Measurements from ENCODE around the gene MAGEF1. TPM values are rescaled to one million over a fixed set of nuclear protein-coding genes. Genes with fewer than 3 reads are reported as not detected.

The MAGEF1 gene
- total and polyA plus RNA-seq, 2 experiments from 2014 or later = 66.5 to 88.7 TPM

GRCh38 chr3:184694133-184694665 is 17.7 kb downstream of the MAGEF1 start:
- Histone ChIP-seq H3F3A (replicated peaks; ENCODE audit: low read depth) (no peaks in the 10 kb centered on the region), H3K4me3 (no peak overlapping the region), H3K9me2 (ENCODE audit: insufficient read depth) (no peaks in the 10 kb centered on the region), H3K36me3 (ENCODE audit: insufficient read depth) (no peaks in the 10 kb centered on the region), H2AFZ (no peak overlapping the region), H4K20me1 (replicated peaks; ENCODE audit: insufficient read depth) (no peaks in the 10 kb centered on the region), H3K79me2 (replicated peaks; ENCODE audit: insufficient read depth) (no peaks in the 10 kb centered on the region), H3K27me3 (ENCODE audit: insufficient read depth) (no peaks in the 10 kb centered on the region), H3K4me1 (ENCODE audit: insufficient read depth) (peaks cover 16% of the 10 kb centered on the region; the same call in 1 of the 2 replicates), H3K27ac (ENCODE audit: low read depth) (no peak overlapping the region), H3K4me2 (no peak overlapping the region)
- no peak for TF ChIP-seq NANOG (IDR thresholded peaks at IDR 0.05; ENCODE audit: borderline replicate concordance)
- no peak for TF ChIP-seq ZNF331 (CRISPR knock-in tag; IDR thresholded peaks at IDR 0.05; ENCODE audit: low read depth)
- TF ChIP-seq REST (IDR thresholded peaks at IDR 0.05; ENCODE audit: unreplicated experiment) = no peak
- no peak for TF ChIP-seq EZH2 (IDR thresholded peaks at IDR 0.05; ENCODE audit: low read depth, unreplicated experiment)
- TF ChIP-seq POLR2AphosphoS5 (IDR thresholded peaks at IDR 0.05; ENCODE audit: low read depth) = no peak
- DNase-seq (ENCODE audit: low spot score) = no peak
- ATAC-seq = no peak
- Mint-ChIP-seq H3K9me3 (no peaks in the 10 kb centered on the region), H3K4me1 (peaks cover 51% of the 10 kb centered on the region), H3K4me3 (no peak overlapping the region), H3K36me3 (ENCODE audit: low read depth) (no peaks in the 10 kb centered on the region), H3K27me3 (ENCODE audit: insufficient read depth, low read depth, poor library complexity) (peaks cover 26% of the 10 kb centered on the region), H3K27ac (no peak overlapping the region)

GRCh38 chr3:184693011-184693975 is 18.6 kb downstream of the MAGEF1 start:
- peaks cover 26% of the 10 kb centered on the region for H3K27me3 Mint-ChIP-seq (ENCODE audit: insufficient read depth, low read depth, poor library complexity)
- Histone ChIP-seq H3K4me1 (ENCODE audit: insufficient read depth) (peaks cover 16% of the 10 kb centered on the region; the same call in 1 of the 2 replicates), H3K27ac (ENCODE audit: low read depth) (no peak overlapping the region), H3K79me2 (replicated peaks; ENCODE audit: insufficient read depth) (no peaks in the 10 kb centered on the region), H3K36me3 (ENCODE audit: insufficient read depth) (no peaks in the 10 kb centered on the region), H3K4me3 (no peak overlapping the region), H3F3A (replicated peaks; ENCODE audit: low read depth) (no peaks in the 10 kb centered on the region), H3K27me3 (ENCODE audit: insufficient read depth) (no peaks in the 10 kb centered on the region), H4K20me1 (replicated peaks; ENCODE audit: insufficient read depth) (no peaks in the 10 kb centered on the region), H3K4me2 (no peak overlapping the region), H2AFZ (peak overlapping the region; percentile 77; the same call in 1 of the 2 replicates), H3K9me2 (ENCODE audit: insufficient read depth) (no peaks in the 10 kb centered on the region)
- H3K4me3 Mint-ChIP-seq = no peak overlapping the region
- H3K27ac Mint-ChIP-seq = no peak overlapping the region
- H3K36me3 Mint-ChIP-seq (ENCODE audit: low read depth) = no peaks in the 10 kb centered on the region
- no peaks in the 10 kb centered on the region for H3K9me3 Mint-ChIP-seq
- no peak for DNase-seq (ENCODE audit: low spot score)
- peaks cover 51% of the 10 kb centered on the region for H3K4me1 Mint-ChIP-seq
- peak; percentile 24 for ATAC-seq
- TF ChIP-seq ZNF462 (CRISPR knock-in tag; IDR thresholded peaks at IDR 0.05) (no peak), CTCF (conservative IDR thresholded peaks at IDR 0.05; ENCODE audit: low read depth in 2 of 2) (no peak), EZH2 (IDR thresholded peaks at IDR 0.05; ENCODE audit: low read depth, unreplicated experiment) (no peak), NANOG (IDR thresholded peaks at IDR 0.05; ENCODE audit: borderline replicate concordance) (no peak)
